Astrocyte (in vitro differentiated cells and primary cell): Measurements from ENCODE around the gene PNLIPRP1.

Source experiments
- EZH2 ChIP-seq: IDR thresholded peaks from 2 replicates; pipeline ENCODE4 v1.6.1; 2012; ENCODE audit warnings: mild to moderate bottlenecking, low read length, inconsistent platforms; ENCODE audit not compliant: insufficient read depth
- TF ChIP-seq, protein P1 (sequence below): IDR thresholded peaks from 2 replicates; pipeline ENCODE4 v1.5.1; 2011; ENCODE audit warnings: low read depth, mild to moderate bottlenecking, inconsistent platforms, low read length, moderate library complexity; ENCODE audit not compliant: insufficient read depth

DNA sequence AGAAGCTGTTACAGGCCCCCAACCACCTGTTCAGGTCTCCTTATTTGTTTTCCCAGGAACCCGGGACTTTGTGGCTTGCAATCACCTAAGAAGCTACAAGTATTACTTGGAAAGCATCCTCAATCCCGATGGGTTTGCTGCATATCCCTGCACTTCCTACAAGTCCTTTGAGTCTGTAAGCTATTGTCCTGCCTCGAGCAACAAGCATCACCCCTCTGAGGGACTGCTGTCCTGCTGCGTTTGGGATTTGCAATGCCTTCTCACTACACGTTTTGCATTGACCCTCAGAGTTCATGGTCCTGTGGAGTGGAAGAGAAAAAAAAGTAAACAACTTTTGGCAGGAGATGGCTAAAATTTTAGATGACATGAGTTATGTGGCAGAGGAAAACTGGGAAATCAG, 9.2 kb downstream of the PNLIPRP1 start:
- TF ChIP-seq, protein P1, sequence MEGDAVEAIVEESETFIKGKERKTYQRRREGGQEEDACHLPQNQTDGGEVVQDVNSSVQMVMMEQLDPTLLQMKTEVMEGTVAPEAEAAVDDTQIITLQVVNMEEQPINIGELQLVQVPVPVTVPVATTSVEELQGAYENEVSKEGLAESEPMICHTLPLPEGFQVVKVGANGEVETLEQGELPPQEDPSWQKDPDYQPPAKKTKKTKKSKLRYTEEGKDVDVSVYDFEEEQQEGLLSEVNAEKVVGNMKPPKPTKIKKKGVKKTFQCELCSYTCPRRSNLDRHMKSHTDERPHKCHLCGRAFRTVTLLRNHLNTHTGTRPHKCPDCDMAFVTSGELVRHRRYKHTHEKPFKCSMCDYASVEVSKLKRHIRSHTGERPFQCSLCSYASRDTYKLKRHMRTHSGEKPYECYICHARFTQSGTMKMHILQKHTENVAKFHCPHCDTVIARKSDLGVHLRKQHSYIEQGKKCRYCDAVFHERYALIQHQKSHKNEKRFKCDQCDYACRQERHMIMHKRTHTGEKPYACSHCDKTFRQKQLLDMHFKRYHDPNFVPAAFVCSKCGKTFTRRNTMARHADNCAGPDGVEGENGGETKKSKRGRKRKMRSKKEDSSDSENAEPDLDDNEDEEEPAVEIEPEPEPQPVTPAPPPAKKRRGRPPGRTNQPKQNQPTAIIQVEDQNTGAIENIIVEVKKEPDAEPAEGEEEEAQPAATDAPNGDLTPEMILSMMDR: no peak
- TF ChIP-seq EZH2: no peak
